SK-N-SH treated with all-trans-retinoic acid at 6 μM for 48 hours (cell line): ENCODE results near the gene EIF3A.

Experiments
- ATAC-seq: fragments of 200-7000 bp; cut with Tn5 transposase; 3 replicates; pipeline ENCODE4 v1.9.1; 2020; ENCODE audit warnings: mild to moderate bottlenecking, moderate library complexity
- CSDC2 ChIP-seq: fragments of 250-450 bp; sonication (Bioruptor Pico); IDR thresholded peaks from 2 replicates; pipeline ENCODE4 v1.5.0; 2020; ENCODE audit warnings: mild to moderate bottlenecking, moderate library complexity
- GLIS3 ChIP-seq: fragments of 250-450 bp; sonication (Bioruptor Pico); IDR thresholded peaks from 2 replicates; pipeline ENCODE4 v1.5.0; 2020; ENCODE audit warnings: mild to moderate bottlenecking, moderate library complexity
- ISL1 ChIP-seq: fragments of 250-450 bp; sonication (Bioruptor Pico); IDR thresholded peaks from 2 replicates; pipeline ENCODE4 v2.1.2; 2022; ENCODE audit warnings: mild to moderate bottlenecking, moderate library complexity
- PPARA ChIP-seq: fragments of 250-450 bp; sonication (Bioruptor Pico); IDR thresholded peaks from 2 replicates; pipeline ENCODE4 v1.5.0; 2020; ENCODE audit warnings: mild to moderate bottlenecking, borderline replicate concordance
- SNAI2 ChIP-seq: fragments of 250-450 bp; sonication (Bioruptor Pico); IDR thresholded peaks from 2 replicates; pipeline ENCODE4 v1.5.0; 2020; ENCODE audit warnings: mild to moderate bottlenecking, moderate library complexity
- TCF4 ChIP-seq: fragments of 250-450 bp; sonication (Bioruptor Pico); IDR thresholded peaks from 2 replicates; pipeline ENCODE4 v1.8.0; 2021; ENCODE audit warnings: mild to moderate bottlenecking, moderate library complexity, borderline replicate concordance
- TOX ChIP-seq: fragments of 250-450 bp; sonication (Bioruptor Pico); IDR thresholded peaks from 2 replicates; pipeline ENCODE4 v1.8.0; 2021; ENCODE audit warnings: mild to moderate bottlenecking, moderate library complexity, borderline replicate concordance
- ZFP3 ChIP-seq: fragments of 250-450 bp; sonication (Bioruptor Pico); IDR thresholded peaks from 2 replicates; pipeline ENCODE4 v1.5.0; 2020; ENCODE audit warnings: mild to moderate bottlenecking, moderate library complexity
- ZNF565 ChIP-seq: fragments of 450-650 bp; formaldehyde crosslinking; conservative IDR thresholded peaks from 2 replicates; pipeline ENCODE4 v1.5.0; 2020; ENCODE audit warnings: low read depth, mild to moderate bottlenecking, moderate library complexity
- ZNF8 ChIP-seq: fragments of 450-650 bp; formaldehyde crosslinking; IDR thresholded peaks from 2 replicates; pipeline ENCODE4 v1.5.0; 2020; ENCODE audit warnings: mild to moderate bottlenecking, moderate library complexity
- TF ChIP-seq, protein P1 (sequence below): fragments of 250-450 bp; sonication (Bioruptor Pico); IDR thresholded peaks from 2 replicates; pipeline ENCODE4 v1.8.0; 2020; ENCODE audit warnings: mild to moderate bottlenecking, moderate library complexity, borderline replicate concordance
- TF ChIP-seq, protein P2 (sequence below): fragments of 250-450 bp; sonication (Bioruptor Pico); IDR thresholded peaks from 2 replicates; pipeline ENCODE4 v1.5.0; 2020; ENCODE audit warnings: mild to moderate bottlenecking, moderate library complexity
- TF ChIP-seq, protein P3 (sequence below): fragments of 250-450 bp; sonication (Bioruptor Pico); IDR thresholded peaks from 2 replicates; pipeline ENCODE4 v1.5.1; 2020; ENCODE audit warnings: low read depth, mild to moderate bottlenecking, moderate library complexity
- TF ChIP-seq, protein P4 (sequence below): fragments of 250-450 bp; sonication (Bioruptor Pico); IDR thresholded peaks from 2 replicates; pipeline ENCODE4 v1.5.1; 2021; ENCODE audit warnings: mild to moderate bottlenecking, moderate library complexity

EIF3A gene

DNA sequence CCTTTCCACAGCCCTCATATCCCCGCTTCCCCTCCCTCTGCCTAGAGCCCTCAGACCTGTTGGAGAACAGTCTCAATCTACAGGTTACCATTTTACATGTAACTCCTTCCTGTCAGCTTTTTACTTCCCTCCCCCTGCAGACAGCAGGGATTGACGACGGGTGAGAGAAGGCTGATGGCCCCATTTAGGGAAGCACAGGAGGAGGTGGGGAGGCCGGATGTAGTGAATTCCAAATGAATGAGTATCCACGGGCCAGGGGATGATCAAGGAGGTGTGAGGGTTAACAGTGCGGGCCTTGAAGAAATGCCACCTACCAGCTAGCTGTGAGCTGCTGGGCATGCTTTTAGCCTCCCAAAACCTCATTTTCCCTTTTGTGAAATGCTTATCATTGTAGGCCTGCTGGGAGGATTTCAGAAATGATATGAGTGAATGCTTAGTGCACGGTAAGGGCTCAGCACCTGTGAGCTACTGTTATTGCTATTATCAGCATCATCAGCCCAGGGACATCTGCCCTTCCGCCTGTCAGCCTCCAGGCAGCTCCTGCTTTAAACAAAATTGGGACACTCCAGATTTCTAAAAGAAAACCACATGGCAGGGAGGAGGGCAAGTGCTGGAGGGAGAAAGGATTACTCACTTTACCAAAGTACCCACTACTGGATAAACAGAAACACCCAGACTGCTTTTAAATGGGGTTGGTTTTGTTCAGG is 57.6 kb downstream of the EIF3A start:
- peak; percentile 58 for ATAC-seq
- peak; percentile 77; the same call in 1 of the 2 replicates for TF ChIP-seq TCF4 (CRISPR knock-in tag)
- TF ChIP-seq, protein P1, sequence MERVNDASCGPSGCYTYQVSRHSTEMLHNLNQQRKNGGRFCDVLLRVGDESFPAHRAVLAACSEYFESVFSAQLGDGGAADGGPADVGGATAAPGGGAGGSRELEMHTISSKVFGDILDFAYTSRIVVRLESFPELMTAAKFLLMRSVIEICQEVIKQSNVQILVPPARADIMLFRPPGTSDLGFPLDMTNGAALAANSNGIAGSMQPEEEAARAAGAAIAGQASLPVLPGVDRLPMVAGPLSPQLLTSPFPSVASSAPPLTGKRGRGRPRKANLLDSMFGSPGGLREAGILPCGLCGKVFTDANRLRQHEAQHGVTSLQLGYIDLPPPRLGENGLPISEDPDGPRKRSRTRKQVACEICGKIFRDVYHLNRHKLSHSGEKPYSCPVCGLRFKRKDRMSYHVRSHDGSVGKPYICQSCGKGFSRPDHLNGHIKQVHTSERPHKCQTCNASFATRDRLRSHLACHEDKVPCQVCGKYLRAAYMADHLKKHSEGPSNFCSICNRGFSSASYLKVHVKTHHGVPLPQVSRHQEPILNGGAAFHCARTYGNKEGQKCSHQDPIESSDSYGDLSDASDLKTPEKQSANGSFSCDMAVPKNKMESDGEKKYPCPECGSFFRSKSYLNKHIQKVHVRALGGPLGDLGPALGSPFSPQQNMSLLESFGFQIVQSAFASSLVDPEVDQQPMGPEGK = no peak

DNA sequence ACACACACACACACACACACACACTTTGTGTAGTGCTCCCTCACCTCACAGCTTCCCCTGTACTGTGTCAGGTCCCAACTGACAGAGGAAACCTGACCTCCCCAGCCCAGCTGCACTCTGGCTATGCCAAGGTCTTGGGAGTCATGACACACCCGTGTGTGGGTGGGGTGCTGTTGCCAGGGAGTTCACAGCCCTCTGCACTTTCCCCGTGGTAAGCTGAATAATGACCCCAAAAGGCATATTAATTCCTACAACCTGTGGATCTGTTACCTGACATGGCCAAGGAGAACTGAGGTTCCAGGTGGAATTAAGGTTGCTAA is 60.0 kb downstream of the EIF3A start:
- no peak for ATAC-seq
- TF ChIP-seq, protein P1 = no peak
- TF ChIP-seq PPARA = no peak

DNA sequence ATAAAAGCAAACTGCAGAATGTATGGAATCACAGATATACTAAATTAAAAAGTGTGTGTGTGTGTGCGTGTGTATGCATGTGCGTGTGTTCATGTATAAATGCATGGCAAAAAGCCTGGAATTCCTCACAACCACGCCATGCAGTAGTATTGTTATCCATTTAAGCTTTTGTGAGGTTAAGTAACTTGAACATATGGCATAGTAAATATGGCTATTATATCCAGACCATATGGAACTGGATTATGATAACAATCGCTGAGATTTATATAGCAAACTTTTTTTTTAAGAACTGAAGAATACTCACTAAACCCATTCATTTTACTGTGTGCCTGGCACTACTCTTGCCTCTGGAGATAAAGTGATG is 73.4 kb downstream of the EIF3A start:
- TF ChIP-seq CSDC2 (CRISPR knock-in tag) = no peak
- TF ChIP-seq, protein P2, sequence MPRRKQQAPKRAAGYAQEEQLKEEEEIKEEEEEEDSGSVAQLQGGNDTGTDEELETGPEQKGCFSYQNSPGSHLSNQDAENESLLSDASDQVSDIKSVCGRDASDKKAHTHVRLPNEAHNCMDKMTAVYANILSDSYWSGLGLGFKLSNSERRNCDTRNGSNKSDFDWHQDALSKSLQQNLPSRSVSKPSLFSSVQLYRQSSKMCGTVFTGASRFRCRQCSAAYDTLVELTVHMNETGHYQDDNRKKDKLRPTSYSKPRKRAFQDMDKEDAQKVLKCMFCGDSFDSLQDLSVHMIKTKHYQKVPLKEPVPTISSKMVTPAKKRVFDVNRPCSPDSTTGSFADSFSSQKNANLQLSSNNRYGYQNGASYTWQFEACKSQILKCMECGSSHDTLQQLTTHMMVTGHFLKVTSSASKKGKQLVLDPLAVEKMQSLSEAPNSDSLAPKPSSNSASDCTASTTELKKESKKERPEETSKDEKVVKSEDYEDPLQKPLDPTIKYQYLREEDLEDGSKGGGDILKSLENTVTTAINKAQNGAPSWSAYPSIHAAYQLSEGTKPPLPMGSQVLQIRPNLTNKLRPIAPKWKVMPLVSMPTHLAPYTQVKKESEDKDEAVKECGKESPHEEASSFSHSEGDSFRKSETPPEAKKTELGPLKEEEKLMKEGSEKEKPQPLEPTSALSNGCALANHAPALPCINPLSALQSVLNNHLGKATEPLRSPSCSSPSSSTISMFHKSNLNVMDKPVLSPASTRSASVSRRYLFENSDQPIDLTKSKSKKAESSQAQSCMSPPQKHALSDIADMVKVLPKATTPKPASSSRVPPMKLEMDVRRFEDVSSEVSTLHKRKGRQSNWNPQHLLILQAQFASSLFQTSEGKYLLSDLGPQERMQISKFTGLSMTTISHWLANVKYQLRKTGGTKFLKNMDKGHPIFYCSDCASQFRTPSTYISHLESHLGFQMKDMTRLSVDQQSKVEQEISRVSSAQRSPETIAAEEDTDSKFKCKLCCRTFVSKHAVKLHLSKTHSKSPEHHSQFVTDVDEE (CRISPR knock-in tag) = 0 out of 2 replicates have a peak, but pooled peaks have one; percentile 15
- peak; percentile 49 for ATAC-seq

DNA sequence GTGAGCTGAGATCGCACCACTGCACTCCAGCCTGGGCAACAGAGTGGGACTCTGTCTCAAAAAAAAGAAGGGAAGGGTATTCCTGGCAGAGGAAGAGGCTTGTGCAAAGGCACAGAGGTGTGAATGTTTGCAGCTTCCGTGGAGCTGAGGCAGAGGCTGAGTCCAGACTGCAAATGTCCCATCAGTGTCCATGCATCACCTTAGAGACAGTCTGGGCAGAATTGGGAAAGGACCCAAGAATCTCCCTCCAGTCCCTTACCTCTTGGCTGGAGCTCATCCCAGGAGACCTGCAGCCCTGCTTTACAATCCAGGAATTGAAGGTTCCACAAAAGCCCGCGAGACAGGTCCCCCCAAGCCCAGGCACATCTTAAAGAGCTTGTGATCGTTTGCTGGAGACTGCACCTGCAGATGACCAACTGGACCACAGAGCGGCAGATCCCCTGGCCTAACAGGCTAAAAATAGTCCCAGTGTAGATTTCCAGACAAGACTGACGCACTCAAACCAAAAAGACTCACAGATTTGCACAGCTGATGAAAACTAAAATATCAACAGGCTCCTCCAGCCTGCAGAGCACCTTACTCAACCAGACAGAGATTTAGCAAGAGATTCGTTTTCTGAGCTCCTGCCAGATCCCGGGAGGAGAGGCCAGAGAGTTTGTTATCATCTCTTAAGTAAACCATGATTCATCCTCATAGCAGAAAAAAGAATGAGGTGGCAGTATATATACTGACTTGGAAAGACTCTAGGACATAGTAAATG is 74.0 kb downstream of the EIF3A start:
- TF ChIP-seq, protein P2 (CRISPR knock-in tag) = 0 out of 2 replicates have a peak, but pooled peaks have one; percentile 7
- TF ChIP-seq CSDC2 (CRISPR knock-in tag) (no peak), SNAI2 (CRISPR knock-in tag) (peak; percentile 85; the same call in 1 of the 2 replicates), ZNF565 (CRISPR knock-in tag) (no peak), ISL1 (CRISPR knock-in tag) (peak; percentile 75), TCF4 (CRISPR knock-in tag) (peak; percentile 63; the same call in 1 of the 2 replicates)
- TF ChIP-seq, protein P3, sequence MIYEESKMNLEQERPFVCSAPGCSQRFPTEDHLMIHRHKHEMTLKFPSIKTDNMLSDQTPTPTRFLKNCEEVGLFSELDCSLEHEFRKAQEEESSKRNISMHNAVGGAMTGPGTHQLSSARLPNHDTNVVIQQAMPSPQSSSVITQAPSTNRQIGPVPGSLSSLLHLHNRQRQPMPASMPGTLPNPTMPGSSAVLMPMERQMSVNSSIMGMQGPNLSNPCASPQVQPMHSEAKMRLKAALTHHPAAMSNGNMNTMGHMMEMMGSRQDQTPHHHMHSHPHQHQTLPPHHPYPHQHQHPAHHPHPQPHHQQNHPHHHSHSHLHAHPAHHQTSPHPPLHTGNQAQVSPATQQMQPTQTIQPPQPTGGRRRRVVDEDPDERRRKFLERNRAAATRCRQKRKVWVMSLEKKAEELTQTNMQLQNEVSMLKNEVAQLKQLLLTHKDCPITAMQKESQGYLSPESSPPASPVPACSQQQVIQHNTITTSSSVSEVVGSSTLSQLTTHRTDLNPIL (CRISPR knock-in tag) = 0 out of 2 replicates have a peak, but pooled peaks have one; percentile 20
- ATAC-seq = peak; percentile 93

DNA sequence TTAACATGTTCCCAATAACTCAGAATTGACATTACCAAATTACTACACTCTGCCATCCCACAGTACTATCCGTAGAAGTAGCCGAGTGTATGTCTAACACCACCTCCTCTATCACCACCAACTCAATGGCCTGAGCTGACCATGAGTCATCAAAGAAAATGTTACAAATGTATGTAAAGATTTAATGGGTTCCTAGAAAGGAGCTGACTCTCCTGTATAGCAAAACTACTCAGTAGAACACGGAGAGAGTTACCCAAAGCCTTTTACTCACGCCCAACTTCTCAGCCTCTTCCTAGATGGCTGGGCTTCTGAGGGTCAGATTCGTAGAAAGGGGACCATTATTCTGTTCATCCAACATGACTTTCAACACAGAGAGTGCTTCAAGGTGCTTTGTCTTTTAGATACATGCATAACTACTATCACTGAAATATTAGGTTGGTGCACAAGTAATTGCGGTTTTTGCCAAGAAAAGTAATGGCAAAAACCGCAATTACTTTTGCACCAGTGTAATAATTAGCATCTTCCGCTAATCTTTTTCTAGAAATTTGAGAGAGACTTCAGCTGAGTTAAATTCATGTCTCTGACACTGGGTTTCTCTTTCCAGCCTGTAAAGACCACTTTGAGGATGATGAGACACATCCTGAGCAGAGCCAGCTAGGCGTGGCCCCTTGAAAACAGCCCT is 75.1 kb downstream of the EIF3A start:
- ATAC-seq = no peak
- TF ChIP-seq, protein P4, sequence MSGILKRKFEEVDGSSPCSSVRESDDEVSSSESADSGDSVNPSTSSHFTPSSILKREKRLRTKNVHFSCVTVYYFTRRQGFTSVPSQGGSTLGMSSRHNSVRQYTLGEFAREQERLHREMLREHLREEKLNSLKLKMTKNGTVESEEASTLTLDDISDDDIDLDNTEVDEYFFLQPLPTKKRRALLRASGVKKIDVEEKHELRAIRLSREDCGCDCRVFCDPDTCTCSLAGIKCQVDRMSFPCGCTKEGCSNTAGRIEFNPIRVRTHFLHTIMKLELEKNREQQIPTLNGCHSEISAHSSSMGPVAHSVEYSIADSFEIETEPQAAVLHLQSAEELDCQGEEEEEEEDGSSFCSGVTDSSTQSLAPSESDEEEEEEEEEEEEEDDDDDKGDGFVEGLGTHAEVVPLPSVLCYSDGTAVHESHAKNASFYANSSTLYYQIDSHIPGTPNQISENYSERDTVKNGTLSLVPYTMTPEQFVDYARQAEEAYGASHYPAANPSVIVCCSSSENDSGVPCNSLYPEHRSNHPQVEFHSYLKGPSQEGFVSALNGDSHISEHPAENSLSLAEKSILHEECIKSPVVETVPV (CRISPR knock-in tag) = no peak
- TF ChIP-seq GLIS3 = no peak
- TF ChIP-seq, protein P2 (CRISPR knock-in tag) = no peak
- TF ChIP-seq ZFP3 (CRISPR knock-in tag) = no peak
- TF ChIP-seq TOX (CRISPR knock-in tag) = no peak
- TF ChIP-seq ZNF8 (CRISPR knock-in tag) = no peak
